Glutamatergic neuron (in vitro differentiated cells): Measurements from ENCODE around the gene NF1. TPM values are rescaled to one million over a fixed set of nuclear protein-coding genes. Genes with fewer than 3 reads are reported as not detected.
A peak's percentile ranks its signal among the peaks of the same experiment; 100 is the strongest.

Source experiments
- DNase-seq: peaks from one replicate; pipeline ENCODE4 v3.0.0; 2022
- H3K27ac Mint-ChIP-seq: one replicate; pipeline ENCODE4 v1.8.0; 2020; ENCODE audit warnings: mild to moderate bottlenecking, mixed read lengths, inconsistent platforms; ENCODE audit not compliant: unreplicated experiment
- H3K27me3 Mint-ChIP-seq: one replicate; pipeline ENCODE4 v1.8.0; 2020; ENCODE audit warnings: mild to moderate bottlenecking, moderate library complexity, mixed read lengths, inconsistent platforms; ENCODE audit not compliant: unreplicated experiment
- H3K36me3 Mint-ChIP-seq: one replicate; pipeline ENCODE4 v1.8.0; 2020; ENCODE audit warnings: mild to moderate bottlenecking, mixed read lengths, inconsistent platforms; ENCODE audit not compliant: unreplicated experiment
- H3K4me1 Mint-ChIP-seq: one replicate; pipeline ENCODE4 v1.8.0; 2020; ENCODE audit warnings: mild to moderate bottlenecking, low read depth, mixed read lengths, inconsistent platforms; ENCODE audit not compliant: unreplicated experiment
- H3K4me3 Mint-ChIP-seq: one replicate; pipeline ENCODE4 v1.8.0; 2020; ENCODE audit warnings: mild to moderate bottlenecking, mixed read lengths, inconsistent platforms; ENCODE audit not compliant: unreplicated experiment
- H3K9me3 Mint-ChIP-seq: one replicate; pipeline ENCODE4 v1.8.0; 2020; ENCODE audit warnings: mild to moderate bottlenecking, moderate library complexity, mixed read lengths, inconsistent platforms; ENCODE audit not compliant: unreplicated experiment
- CTCF ChIP-seq: fragments of 200-600 bp; sonication (generic); IDR thresholded peaks from one replicate; pipeline ENCODE4 v1.5.0; 2021; ENCODE audit not compliant: partially characterized antibody, unreplicated experiment
- total RNA-seq: library from RNA; stranded (reverse); fragmentation: NEBNext Ultra II Directional; extraction: Animal tissue kit (Norgen Biotek cat#: 25700); gene quantifications from one replicate; pipeline ENCODE4 v1.2.1, GENCODE V29; 2021; ENCODE audit not compliant: unreplicated experiment

The NF1 gene
- total RNA-seq, 1 donor from 2014 or later, result 87.6 TPM

- H3K4me1 Mint-ChIP-seq, result peaks cover 32% of the 10 kb centered on the region
- H3K27me3 Mint-ChIP-seq, result peaks cover 7% of the 10 kb centered on the region
- H3K36me3 Mint-ChIP-seq, result no peaks in the 10 kb centered on the region
- TF ChIP-seq CTCF, result no peak
- H3K4me3 Mint-ChIP-seq, result peak overlapping the region; percentile 79
- peak overlapping the region; percentile 30 for H3K27ac Mint-ChIP-seq
- DNase-seq, result no peak
- peaks cover 10% of the 10 kb centered on the region for H3K9me3 Mint-ChIP-seq
Measured at GRCh38 chr17:31394544-31394943, 299.8 kb downstream of the NF1 start.

- H3K27ac Mint-ChIP-seq, result no peak overlapping the region
Measured at GRCh38 chr17:31397256-31397939, 302.6 kb downstream of the NF1 start.

GRCh38 chr17:31398381-31399311, 303.9 kb downstream of the NF1 start:
- Mint-ChIP-seq H3K36me3 (no peaks in the 10 kb centered on the region), H3K4me1 (peaks cover 32% of the 10 kb centered on the region), H3K27ac (no peak overlapping the region), H3K9me3 (peaks cover 8% of the 10 kb centered on the region), H3K4me3 (no peak overlapping the region), H3K27me3 (peaks cover 7% of the 10 kb centered on the region)
- TF ChIP-seq CTCF, result no peak
- DNase-seq, result no peak

More at GRCh38 chr17:31397256-31397939, 302.6 kb downstream of the NF1 start:
- peaks cover 11% of the 10 kb centered on the region for H3K9me3 Mint-ChIP-seq
- DNase-seq, result no peak
- H3K36me3 Mint-ChIP-seq, result no peaks in the 10 kb centered on the region
- TF ChIP-seq CTCF, result no peak
- H3K4me3 Mint-ChIP-seq, result peak overlapping the region; percentile 34
- H3K4me1 Mint-ChIP-seq, result peaks cover 35% of the 10 kb centered on the region
- H3K27me3 Mint-ChIP-seq, result peaks cover 10% of the 10 kb centered on the region

- DNase-seq, result no peak
- no peak for TF ChIP-seq CTCF
- Mint-ChIP-seq H3K4me1 (peaks cover 24% of the 10 kb centered on the region), H3K4me3 (no peak overlapping the region), H3K9me3 (peaks cover 9% of the 10 kb centered on the region), H3K36me3 (no peaks in the 10 kb centered on the region), H3K27ac (no peak overlapping the region), H3K27me3 (peaks cover 9% of the 10 kb centered on the region)
Measured at GRCh38 chr17:31400481-31400950, 305.7 kb downstream of the NF1 start.
